ENCODE data around the gene AMFR.

The AMFR gene

GRCh38 chr16:56462064-56462796, 36.9 kb upstream of the AMFR start:
- no peak for TF ChIP-seq CTCF (conservative IDR thresholded peaks at IDR 0.05; ENCODE audit: control insufficient read depth, insufficient read depth, low read depth, low read length)
- no peak for DNase-seq (ENCODE audit: low read depth)
- H3K4me3 ChIP-seq (ENCODE audit: control insufficient read depth, low read depth, low read length) = no peak overlapping the region

DNA sequence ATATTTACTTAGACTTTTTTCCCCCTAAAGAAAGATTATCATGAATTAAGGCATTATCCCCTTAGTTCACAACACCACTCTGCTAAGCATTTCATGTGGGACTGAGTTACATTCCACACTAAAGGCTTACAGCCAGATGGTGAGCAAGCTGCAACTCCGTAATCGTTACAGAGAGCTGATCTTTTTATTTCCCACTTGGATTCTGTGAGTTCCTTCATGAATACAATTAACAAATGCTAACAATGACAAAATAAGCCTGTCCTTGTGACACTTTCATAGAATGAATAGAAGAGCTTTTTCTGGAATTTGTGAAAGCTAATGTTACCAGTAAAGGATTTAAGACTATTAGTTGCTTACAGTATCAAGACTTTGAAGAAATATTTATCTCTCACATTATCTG, 34.8 kb upstream of the AMFR start:
- no peak overlapping the region for H3K4me3 ChIP-seq (ENCODE audit: control insufficient read depth, low read depth, low read length)
- TF ChIP-seq CTCF (conservative IDR thresholded peaks at IDR 0.05; ENCODE audit: control insufficient read depth, insufficient read depth, low read depth, low read length) = no peak
- no peak for DNase-seq (ENCODE audit: low read depth)

DNA sequence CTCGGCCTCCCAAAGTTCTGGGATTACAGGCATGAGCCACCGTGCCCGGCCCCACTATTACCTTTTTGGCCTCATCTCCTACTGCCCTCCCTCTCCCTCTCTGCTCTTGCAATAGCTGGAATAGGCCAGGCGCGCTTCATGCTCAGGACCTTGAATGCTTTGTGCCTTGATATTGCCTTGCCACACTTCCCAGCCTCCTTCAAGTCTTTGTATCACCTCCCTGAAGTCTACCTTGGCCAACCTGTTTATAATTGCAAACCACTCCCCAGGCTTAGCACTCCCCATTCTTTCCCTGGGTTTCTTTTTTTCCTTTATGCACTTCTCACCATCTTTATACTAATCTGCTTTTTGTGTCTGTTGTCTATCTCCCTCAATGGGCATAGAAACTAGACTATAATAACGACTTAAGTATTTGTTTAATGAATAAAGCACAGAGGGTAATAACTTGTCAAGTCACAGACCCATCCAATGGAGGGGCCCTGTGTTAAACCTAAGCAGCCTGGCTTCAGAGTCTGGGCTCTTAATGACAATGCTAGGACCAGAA, 32.7 kb upstream of the AMFR start:
- TF ChIP-seq CTCF (conservative IDR thresholded peaks at IDR 0.05; ENCODE audit: control insufficient read depth, insufficient read depth, low read depth, low read length) = no peak
- no peak for DNase-seq (ENCODE audit: low read depth)

GRCh38 chr16:56451753-56452689, 26.7 kb upstream of the AMFR start:
- H3K4me3 ChIP-seq (ENCODE audit: control insufficient read depth, low read depth, low read length) = peak overlapping the region; percentile 90
- TF ChIP-seq CTCF (conservative IDR thresholded peaks at IDR 0.05; ENCODE audit: control insufficient read depth, insufficient read depth, low read depth, low read length) = no peak
- DNase-seq (ENCODE audit: low read depth) = peak; percentile 46

More for the DNA sequence above, 32.7 kb upstream of the AMFR start:
- no peak overlapping the region for H3K4me3 ChIP-seq (ENCODE audit: control insufficient read depth, low read depth, low read length)

DNA sequence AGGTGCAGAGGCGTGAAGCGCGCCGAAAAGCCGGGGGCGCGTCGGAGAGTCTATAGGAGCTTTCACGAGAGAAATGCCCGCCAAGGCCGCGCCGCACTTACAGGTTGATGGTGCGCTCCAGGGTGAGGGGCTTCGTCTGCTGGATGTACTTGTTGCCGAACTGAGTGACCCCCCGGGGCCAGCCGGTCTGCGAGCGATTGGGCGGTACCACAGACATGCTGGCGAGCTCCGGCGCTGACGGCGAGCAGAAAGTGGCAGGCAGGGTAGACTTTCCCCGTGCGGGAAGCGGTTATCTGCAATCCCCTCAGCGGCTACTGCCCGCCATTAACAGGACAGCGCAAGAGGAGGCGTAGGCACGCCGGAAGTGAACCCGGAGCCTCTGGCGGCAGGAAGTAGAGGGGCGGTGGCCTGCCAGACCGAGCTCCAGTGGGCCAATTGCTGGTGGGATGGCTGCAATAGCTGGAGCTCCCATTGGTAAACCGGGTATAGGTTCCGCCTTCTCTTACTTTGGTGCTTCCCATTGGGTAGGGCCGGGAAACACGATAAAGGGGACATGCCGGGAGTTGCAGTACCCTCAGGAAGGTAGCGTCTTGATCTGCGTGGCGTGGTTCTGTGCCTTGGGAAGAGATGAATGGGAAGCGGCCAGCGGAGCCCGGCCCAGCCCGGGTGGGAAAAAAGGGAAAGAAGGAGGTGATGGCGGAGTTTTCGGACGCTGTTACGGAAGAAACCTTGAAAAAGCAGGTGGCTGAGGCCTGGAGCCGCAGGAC, 25.8 kb upstream of the AMFR start, which contains the start of the genes NUDT21 and OGFOD1:
Gene NUDT21, minus strand, starts transcription at position 347 of the 767 bp plus-strand sequence. Its CDS starts 130 bp downstream, at position 217.
Gene OGFOD1, plus strand, starts transcription at position 569 of the 767 bp plus-strand sequence. Its CDS starts 59 bp downstream, at position 628.
- TF ChIP-seq CTCF (conservative IDR thresholded peaks at IDR 0.05; ENCODE audit: control insufficient read depth, insufficient read depth, low read depth, low read length) = no peak
- peak; percentile 97 for DNase-seq (ENCODE audit: low read depth)
- peak within 1 kb of the TSS; percentile 90 for H3K4me3 ChIP-seq (ENCODE audit: control insufficient read depth, low read depth, low read length)

All from fibroblast of mammary gland (primary cell).